HG03575 (cell line): ENCODE measurements around the gene SPRED3.
A peak's percentile ranks its signal among the peaks of the same experiment; 100 is the strongest.

Experiments used
- ATAC-seq: cut with Tn5 transposase; IDR thresholded peaks from one replicate; pipeline ENCODE4 v1.9.1; 2021; ENCODE audit not compliant: unreplicated experiment, insufficient number of reproducible peaks, low FRiP score; ENCODE audit errors: extremely low read depth

Gene SPRED3

DNA sequence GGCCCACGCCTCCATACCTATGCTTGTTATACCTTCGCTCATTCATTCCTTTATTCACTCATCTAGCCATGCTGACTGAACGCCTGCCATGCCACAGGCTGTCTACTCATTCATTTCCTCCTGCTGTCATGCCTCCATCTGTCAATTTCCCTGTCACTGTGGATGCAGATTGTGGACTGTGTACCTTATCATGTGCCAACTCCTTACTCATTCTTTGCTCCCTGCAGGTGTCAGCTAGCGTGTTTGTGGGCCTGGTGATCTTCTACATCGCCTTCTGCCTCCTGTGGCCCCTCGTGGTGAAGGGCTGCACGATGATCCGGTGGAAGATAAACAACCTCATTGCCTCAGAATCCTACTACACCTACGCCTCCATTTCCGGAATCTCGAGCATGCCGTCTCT, 18.2 kb upstream of the SPRED3 start:
- ATAC-seq, result no peak

DNA sequence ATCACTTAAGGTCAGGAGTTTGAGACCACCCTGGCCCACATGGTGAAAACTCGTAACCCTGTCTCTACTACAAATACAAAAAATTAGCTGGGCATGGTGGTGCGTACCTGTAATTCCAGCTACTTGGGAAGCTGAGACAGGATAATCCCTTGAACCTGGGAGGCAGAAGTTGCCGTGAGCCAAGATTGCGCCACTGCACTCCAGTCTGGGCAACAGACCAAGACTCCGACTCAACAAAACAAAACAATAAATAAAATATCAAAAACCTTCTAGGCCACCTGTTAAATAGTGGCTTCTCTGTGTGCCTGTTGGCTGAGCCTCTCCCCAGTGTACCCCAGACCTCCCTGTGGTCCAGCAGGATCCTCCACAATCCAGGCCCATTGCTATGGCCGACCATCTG, 17.4 kb upstream of the SPRED3 start:
- no peak for ATAC-seq

DNA sequence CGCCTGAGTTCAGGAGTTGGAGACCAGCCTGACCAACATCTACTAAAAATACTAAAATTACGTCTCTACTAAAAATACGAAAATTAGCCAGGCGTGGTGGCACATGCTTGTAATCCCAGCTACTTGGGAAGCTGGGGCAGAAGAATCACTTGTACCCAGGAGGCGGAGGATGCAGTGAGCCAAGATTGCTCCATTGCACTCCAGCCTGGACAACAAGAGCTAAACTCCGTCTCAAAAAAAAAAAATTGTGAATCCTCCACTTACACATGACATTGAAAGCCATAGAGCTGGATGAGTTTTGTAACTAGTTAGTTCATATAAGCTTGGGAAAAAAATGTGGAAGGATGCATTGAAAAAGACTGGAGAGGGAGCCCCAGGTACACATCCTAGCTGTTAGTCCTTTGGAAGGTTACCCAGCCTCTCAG, 14.6 kb upstream of the SPRED3 start:
- ATAC-seq, result no peak

DNA sequence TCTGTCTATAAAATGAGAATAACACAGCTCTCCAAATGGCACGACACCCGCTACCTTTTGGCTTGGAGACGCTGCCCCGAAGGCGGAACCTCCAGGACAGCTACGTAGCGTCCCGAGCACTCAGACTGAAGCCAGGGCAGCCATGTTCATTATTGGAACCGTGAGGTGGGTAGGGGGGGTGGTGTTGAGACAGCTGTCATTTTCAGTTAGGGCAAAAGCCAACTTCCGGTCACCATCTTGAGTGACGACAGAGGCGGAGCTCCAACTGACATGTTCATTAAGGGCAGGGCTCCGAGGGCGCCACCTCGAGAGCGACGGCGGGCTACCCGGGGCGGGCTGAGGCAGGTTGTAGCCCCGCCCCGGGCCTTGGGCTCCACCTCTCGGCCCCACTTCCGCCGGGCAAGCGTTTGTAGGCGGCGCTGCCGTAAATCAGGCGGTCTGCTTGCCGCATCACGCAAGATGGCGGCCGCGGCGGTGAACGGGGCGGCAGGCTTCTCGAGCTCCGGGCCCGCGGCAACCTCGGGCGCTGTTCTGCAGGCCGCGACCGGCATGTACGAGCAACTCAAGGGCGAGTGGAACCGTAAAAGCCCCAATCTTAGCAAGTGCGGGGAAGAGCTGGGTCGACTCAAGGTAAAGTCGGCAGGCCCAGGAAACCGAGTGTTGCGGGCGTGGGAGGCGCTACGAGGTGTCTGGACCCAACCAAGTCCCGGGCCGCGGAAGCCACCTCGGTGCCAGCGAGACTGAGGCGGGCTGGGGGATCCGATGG, 14.0 kb upstream of the SPRED3 start, which contains the start of gene PSMD8:
Gene PSMD8 (plus strand): TSS at position 240 of the 766 bp plus-strand sequence. CDS start 31 bp downstream, at position 271.
- ATAC-seq, result peak; percentile 40

DNA sequence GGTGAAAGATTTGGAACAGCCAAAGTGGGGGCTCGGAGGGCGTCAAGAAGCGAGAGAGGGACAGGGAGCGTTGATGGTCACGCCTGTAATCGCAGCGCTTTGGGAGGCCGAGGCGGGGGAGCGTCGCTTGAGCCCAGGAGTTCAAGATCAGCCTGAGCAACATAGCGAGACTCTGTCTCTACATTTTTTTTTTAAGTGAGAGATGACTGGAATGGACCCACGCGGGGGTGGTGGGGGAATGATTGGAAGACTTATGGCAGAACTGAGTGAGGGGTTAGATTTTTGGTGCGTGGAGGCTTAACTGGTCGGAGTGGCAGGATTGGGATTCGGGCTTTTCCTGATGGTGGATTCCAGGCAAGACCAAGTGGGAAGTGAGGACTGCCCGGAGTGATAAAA, 13.4 kb upstream of the SPRED3 start:
- no peak for ATAC-seq

DNA sequence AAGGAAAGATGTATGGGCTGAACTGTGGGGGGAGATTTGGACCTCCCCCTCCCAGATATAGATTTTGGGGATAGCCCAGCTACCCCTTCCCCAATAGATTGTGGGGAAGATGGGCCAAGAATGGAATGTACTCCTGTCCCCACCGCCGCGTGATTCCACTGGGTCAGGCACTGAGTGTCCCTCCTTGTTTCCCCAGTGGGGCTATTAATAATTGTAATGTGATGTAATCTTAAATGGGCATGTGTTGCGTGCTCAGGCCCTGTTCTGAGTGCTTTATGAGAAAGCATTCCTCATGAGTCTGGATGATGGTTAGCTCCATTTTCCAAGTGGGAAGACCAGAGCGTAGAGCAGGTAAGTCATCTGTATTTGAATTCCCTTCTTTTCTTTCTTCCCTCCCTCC, 12.7 kb upstream of the SPRED3 start:
- no peak for ATAC-seq

DNA sequence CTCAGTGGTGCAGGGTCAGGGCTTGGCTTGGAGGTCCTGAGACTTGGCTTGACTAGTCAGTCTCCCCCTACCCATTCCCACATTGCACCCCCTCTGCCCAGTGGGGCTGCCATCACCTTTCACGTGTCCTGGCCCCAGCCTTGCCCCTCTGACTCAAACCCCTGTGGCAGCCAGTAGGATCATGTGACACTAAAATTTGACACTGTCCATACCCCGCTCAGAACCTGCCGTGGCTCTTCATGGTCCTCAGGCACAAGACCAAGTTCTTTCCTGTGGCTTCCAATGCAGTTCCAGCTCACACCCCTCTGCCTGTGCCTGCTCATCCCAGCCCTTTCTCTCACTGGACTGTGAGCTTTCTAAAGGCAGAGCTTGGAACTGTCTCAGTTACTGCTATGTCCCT, 11.9 kb upstream of the SPRED3 start:
- no peak for ATAC-seq

DNA sequence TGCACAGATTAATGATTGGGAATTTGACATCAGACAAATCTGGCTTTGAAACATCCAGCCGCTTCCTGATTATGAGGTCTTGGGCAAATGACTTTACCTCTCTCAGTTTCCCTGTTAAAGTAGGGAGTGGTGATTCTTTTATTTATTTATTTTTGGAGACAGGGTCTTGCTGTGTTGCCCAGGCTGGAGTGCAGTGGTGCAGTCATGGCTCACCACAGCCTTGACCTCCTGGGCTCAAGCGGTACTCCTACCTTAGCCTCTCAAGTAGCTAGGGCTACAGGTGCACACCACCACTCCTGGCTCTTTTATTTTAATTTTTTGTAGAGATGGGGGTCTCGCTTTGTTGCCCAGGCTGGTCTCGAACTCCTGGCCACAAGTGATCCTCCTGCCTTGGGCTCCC, 11.4 kb upstream of the SPRED3 start:
- no peak for ATAC-seq

DNA sequence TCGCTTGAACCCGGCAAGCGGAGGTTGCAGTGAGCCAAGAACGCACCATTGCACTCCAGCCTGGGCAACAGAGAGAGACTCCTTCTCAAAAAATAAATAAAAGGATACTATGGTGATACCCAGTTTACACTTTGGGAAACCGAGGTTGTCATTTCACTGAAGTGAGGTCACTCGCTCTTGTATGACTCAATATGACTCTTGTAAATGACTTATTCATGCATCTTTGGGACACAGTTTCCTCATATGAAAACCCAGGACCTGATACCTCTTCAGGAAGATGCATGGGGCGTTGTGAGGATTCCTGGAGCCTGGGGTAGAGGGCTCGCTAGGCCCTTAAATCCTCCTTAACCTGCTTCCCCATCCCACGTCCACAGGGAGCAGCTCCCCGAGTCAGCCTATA, 9.6 kb upstream of the SPRED3 start:
- ATAC-seq, result no peak

DNA sequence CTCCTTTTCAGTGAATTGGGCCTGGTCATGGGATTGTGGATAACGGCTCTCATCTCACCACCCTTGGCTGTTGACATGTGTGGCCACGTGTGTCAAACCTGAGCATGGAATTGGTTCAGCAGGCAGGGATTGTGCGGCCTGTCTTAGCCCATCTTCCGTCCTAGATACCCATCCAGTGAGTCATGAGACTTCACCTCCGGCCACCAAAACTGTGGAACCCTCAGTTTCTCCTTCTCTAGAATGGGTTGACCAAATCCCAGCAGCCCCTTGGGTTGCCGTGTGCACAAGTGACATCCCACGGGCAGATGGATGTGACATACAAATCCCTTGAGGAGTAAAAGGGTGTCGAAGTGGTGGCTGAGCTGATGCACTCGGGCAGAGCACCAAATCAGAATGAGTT, 7.4 kb upstream of the SPRED3 start:
- no peak for ATAC-seq

DNA sequence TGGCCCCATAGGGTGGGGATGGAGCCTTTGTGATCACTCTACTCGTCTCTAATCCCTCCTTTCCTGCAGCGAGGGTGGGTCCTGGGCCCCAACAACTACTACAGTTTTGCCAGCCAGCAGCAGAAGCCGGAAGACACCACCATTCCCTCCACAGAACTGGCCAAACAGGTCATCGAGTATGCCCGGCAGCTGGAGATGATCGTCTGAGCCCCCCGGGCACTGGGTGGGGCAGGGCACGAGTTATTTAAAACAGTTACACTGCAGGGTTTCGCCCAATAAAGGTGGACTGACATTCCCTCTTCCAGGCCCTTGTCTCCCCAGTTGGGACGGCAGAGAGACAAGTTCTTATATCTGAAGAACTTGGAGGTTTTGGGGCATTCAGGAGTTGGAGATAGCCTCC, 5.3 kb upstream of the SPRED3 start:
- ATAC-seq, result no peak

DNA sequence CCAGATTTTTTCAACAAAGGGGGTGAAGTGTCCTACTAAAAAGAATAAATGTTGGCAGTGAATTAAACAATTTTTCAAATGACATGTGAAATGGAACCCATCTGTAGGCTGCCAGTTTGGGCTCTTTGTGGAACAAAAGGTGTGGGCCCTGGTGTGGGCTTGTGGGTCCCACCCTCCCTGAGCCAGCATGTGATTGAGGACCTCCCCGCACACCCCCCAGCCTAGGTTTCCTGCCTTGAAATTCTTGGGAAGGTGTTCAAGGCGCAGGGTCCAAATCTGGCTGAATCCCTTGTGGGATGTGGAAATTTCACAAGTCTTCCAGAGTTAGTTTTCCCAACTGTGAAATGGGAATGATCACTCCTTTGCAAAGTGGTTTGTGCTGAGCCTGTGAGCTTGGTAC, 4.8 kb upstream of the SPRED3 start:
- ATAC-seq, result no peak

DNA sequence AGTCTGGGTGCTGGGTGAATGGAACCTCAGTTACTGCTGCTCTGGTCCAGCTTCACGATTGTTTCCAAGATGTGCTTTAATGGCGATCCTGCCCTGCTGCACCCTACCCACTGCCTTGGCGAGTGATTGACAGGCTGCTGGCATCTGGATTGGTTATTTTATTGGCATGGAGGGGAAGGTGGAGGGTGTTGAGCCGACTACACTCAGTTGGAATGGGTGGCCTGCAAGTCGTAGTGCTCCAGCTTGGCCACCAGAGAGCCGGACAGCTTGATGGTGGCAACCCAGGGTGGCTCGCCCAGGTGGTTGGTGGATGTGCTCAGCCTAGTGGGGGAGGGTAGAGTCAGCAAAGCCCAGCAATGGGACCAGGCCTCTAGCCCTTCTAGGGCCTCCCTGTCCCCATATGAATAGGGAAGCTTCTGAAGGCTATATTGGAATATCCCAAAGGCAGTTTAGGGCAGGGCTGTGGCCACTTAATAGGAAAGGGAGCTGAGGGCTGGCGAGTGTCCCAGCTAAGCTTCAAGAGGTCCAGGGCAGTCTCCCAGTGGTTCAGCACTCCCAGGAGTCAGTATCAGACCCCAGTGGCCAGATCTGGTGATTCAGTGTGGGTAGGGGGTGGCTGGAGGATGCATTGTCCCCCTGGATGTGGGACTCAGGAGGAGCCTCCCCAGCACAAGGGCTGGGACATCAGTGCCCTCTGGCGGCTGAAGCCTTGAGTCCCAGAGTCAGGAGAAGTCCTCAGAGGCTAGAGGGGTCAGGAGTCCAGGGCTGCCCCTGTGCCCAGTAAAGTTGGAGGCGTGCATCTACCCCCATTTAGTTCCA, 4.1 kb upstream of the SPRED3 start:
- ATAC-seq, result no peak

DNA sequence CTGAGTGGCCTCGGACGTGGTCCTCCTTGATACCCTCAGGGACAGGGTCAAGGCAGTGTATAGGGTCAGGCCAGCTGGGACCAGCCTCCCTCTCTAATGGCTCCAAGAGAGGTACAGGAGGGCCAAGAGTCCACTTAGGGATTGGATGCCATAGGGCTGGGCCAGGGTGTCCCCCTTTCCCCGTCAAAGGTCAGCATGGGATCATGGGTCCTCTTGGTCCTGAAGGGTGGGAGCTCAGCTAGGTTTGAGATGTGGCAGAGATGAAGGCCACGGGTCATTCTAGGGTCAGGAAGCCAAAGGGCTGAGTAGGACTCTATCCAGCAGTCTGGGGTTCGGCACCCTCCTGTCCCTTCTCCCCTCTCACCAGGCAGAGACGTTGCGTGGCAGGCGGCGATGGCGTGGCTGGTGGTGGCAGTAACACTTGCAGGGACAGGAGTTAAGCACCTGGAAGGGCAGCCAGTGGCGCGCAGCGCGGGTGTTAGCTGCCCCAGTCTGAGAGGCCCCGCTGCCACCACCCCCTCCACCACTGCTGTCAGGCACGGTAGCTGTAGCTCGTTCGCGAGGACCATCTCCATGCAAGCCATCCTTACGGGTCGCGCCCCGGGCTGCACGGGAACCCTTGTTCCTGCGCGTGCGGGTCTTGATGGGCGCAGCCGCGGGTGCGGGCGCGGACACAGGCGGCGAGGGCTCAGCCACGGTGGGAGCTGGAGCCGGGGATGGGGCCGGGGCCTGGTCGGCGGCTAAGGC, 3.3 kb upstream of the SPRED3 start:
- no peak for ATAC-seq

DNA sequence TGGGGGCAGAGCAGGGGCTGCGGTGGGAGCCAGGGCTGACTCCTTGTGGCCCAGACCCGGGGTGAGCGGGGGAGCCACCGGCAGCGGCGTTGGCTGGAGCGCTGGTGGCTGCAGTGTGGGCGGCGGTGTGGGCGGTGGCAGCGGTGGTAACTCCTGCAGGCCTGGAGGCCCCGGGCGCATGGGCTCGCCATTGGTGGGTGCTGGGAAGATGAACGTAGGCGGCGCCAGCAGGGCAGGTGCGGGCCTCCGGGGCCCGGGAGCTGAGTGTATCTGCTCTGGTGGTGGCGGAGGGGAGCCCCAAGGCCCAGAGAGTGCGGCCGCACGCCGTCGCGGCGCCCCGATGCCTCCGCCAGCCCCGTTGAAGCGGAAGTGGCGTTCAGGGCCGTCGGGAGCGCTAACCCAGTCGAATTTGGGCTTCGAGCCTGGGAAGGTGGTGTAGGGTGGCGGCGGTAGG, 2.7 kb upstream of the SPRED3 start:
- ATAC-seq, result no peak

DNA sequence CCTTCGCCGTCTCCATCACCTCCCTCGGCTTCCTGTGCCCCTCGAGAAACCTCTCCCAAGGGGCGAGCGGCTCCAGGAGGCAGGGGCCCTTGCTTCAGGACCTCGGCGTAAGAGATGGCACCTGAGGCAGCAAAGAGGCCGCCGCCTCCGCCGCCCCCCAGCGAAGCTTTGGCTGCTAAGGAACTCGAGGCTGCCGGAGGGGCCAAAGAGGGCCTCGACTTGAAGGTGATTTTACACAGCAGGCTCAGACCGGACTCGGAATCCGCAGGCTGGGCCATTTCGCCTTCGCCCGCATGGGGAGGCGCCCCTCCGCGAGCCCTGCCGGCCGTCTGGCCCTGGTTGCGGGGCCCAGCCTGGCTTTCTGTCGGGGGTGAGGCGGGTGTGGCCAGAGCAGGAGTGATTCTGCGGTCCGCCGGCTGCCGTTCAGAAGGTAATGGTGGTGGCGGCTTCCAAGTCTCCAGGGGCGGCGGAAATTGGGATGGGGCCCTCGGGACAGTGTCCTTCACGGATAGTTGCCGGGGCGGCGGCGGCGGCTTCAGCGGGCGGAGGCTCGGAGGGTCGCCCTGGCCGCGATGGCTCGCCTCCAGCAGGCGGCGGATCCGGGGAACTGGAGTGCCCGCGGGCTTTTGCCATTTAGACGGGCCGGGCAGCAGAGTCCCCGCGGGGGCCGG, 2.1 kb upstream of the SPRED3 start:
- ATAC-seq, result no peak

DNA sequence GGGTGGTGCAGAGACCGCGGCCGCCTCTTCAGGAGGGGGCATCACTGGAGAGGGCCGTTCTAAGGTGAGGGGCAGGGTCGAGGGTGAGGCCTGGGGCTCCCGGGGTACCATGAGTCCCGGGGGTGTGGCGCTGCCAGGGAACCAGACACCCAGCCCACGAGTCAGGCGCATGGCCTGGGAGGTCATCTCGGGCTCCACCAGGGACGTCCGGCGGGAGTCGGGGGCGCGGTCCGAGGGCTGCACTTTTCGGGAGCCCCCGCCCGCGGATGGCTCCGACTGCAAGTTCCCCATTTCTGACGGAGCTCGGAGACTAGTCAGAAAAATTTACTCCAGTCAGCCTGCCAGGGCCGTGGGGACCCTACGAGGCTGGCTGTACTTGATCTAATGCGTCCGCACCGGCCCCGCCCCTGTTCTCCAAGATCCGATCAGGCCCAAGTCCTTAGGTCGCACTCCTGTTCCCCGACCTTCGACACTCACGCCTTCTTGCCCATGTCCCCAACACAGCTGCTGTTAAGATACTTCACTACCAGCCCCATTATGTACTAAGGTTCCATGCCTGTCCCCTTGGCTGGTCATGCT, 1.4 kb upstream of the SPRED3 start:
- no peak for ATAC-seq

DNA sequence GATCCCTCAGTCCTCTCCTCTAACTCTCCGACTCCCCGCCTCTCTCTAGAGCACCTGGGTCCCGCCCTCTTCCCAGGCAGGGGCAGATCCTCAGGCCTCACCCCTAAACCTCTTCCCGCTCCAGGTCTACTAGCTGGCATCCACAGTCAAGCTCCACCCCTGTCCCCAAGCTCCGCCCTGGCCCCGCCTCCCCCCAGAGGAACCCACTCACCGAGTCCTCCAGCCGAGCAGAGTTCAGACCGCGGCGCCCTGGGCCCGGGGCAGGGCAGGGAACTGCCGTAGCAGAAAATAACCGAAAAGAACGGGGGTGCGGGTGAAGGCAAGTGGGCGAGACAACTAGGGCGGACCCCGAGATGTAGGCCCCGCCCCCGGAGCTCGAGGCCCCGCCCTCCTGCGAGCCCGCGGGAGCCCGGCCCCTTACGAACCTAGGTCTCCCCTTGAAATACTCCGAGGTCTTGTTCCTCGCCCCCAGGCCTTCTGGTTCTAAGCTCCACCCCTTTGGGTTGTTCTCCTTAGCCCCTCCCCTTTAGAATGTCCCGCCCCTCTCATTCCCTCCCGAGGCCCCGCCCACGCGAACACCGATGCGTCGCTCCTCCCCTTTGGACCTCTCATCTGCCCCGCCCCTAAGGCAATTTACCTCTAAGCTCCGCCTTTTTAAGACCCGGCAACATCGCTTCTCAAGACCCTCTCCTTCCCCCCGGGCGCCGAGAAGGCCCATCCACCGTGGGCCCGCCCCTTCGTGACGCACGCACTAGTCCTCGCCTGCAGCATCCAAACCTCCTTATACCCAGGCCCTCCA, 748 bp upstream of the SPRED3 start, which contains the start of gene GGN:
Gene GGN (minus strand): TSS at position 485 of the 799 bp plus-strand sequence. CDS start 773 bp downstream, outside the sequence.
- no peak for ATAC-seq
